B cell (primary cell): ENCODE data around the gene MAP3K13. TPM values are rescaled to one million over a fixed set of nuclear protein-coding genes. Genes with fewer than 3 reads are reported as not detected.

ENCODE experiments used
- ATAC-seq: fragments of 200-7000 bp; cut with Tn5 transposase; one replicate; pipeline ENCODE4 v1.10.0; 2021; ENCODE audit warnings: low read depth, mild to moderate bottlenecking, moderate number of reproducible peaks, moderate library complexity
- CTCF ChIA-PET: fragments of 350-600 bp; sonication (Branson Sonifier 250); formaldehyde crosslinking; loops from one replicate; lab custom pipeline; 2021; ENCODE audit warnings: antibody characterized with exemption, inconsistent platforms; lab: Charles Lee
- POLR2A ChIA-PET: fragments of 350-600 bp; sonication (Branson Sonifier 250); formaldehyde crosslinking; loops from one replicate; lab custom pipeline; 2021; ENCODE audit warnings: antibody characterized with exemption; lab: Charles Lee
- DNase-seq: peaks from one replicate; pipeline ENCODE4 v3.0.0; 2013
- H2AFZ ChIP-seq: 2 replicates; pipeline ENCODE4 v1.6.1; 2012; ENCODE audit warnings: mild to moderate bottlenecking, low read depth, low read length; ENCODE audit not compliant: insufficient read depth, poor library complexity, severe bottlenecking
- H3K27ac ChIP-seq, 2 donors: 1 replicate in 1 of 2; 2 replicates in 1 of 2; pipeline ENCODE4 v1.5.1; 2012 to 2013; ENCODE audit warnings: low read length in 2 of 2, mild to moderate bottlenecking in 2 of 2, moderate library complexity in 1 of 2
- H3K27me3 ChIP-seq, 4 experiments: fragments of 200-600 bp in 1 of 4; sonication (generic) in 1 of 4; replicated peaks in 1 of 4; 1 replicate in 2 of 4; 2 replicates in 2 of 4; pipeline versions ENCODE4 v1.6.1 to v1.7.0; 2013 to 2016; ENCODE audit warnings: low read length in 3 of 4, mild to moderate bottlenecking in 2 of 4, mixed read lengths in 1 of 4, moderate library complexity in 1 of 4; ENCODE audit not compliant: insufficient read depth in 4 of 4, control insufficient read depth in 3 of 4; ENCODE audit errors: control extremely low read depth in 1 of 4
- H3K36me3 ChIP-seq, 2 experiments: replicated peaks in 1 of 2; 1 replicate in 1 of 2; 2 replicates in 1 of 2; pipeline versions ENCODE4 v1.6.1 to v1.7.1; 2013; ENCODE audit warnings: low read length in 1 of 2; ENCODE audit not compliant: insufficient read depth in 2 of 2, control insufficient read depth in 1 of 2; ENCODE audit errors: control extremely low read depth in 1 of 2, extremely low read depth in 1 of 2
- H3K4me1 ChIP-seq, 2 donors: fragments of 200-600 bp in 1 of 2; sonication (generic) in 1 of 2; 1 replicate in 1 of 2; 2 replicates in 1 of 2; pipeline versions ENCODE4 v1.5.1 to v1.6.1; 2013 to 2017; ENCODE audit warnings: low read length in 2 of 2; ENCODE audit not compliant: control insufficient read depth in 2 of 2, insufficient read depth in 2 of 2
- H3K4me2 ChIP-seq: replicated peaks from 2 replicates; pipeline ENCODE3; 2012; ENCODE audit warnings: mild to moderate bottlenecking, low read depth, low read length; ENCODE audit not compliant: poor library complexity, severe bottlenecking
- H3K4me3 ChIP-seq, 5 experiments: fragments of 200-600 bp in 1 of 5; sonication (generic) in 1 of 5; 1 replicate in 3 of 5; 2 replicates in 2 of 5; pipeline versions ENCODE4 v1.5.1 to v1.7.0; 2011 to 2016; ENCODE audit warnings: low read length in 4 of 5, mild to moderate bottlenecking in 4 of 5, low read depth in 2 of 5, control low read depth in 1 of 5, moderate library complexity in 1 of 5; ENCODE audit not compliant: insufficient read depth in 1 of 5; ENCODE audit errors: control extremely low read depth in 1 of 5, extremely low read depth in 1 of 5
- H3K79me2 ChIP-seq: fragments of 200-600 bp; sonication (generic); one replicate; pipeline ENCODE4 v1.6.0; 2016; ENCODE audit warnings: low read length; ENCODE audit not compliant: control insufficient read depth, insufficient read depth
- H3K9ac ChIP-seq: fragments of 200-600 bp; sonication (generic); 2 replicates; pipeline ENCODE4 v1.6.1; 2017; ENCODE audit warnings: mild to moderate bottlenecking, low read length, moderate library complexity
- H3K9me3 ChIP-seq, 3 donors: one replicate each; pipeline versions ENCODE4 v1.6.1 to v1.7.1; 2013; ENCODE audit warnings: low read length in 2 of 3; ENCODE audit not compliant: control insufficient read depth in 2 of 3, insufficient read depth in 1 of 3; ENCODE audit errors: control extremely low read depth in 1 of 3
- H4K20me1 ChIP-seq: 2 replicates; pipeline ENCODE4 v1.6.0; 2012; ENCODE audit warnings: mild to moderate bottlenecking, low read length; ENCODE audit not compliant: insufficient read depth, control insufficient read depth, poor library complexity, severe bottlenecking
- H3K27ac Mint-ChIP-seq: one replicate; pipeline ENCODE4 v1.8.0; 2021; ENCODE audit warnings: mixed read lengths
- H3K27me3 Mint-ChIP-seq: one replicate; pipeline ENCODE4 v1.8.0; 2021; ENCODE audit warnings: mixed read lengths
- H3K4me1 Mint-ChIP-seq: one replicate; pipeline ENCODE4 v1.8.0; 2021; ENCODE audit warnings: mixed read lengths
- H3K4me3 Mint-ChIP-seq: one replicate; pipeline ENCODE4 v1.8.0; 2021; ENCODE audit warnings: mixed read lengths
- H3K9me3 Mint-ChIP-seq: one replicate; pipeline ENCODE4 v1.8.0; 2022; ENCODE audit warnings: mixed read lengths; ENCODE audit not compliant: insufficient read depth
- EZH2 ChIP-seq: IDR thresholded peaks from 2 replicates; pipeline ENCODE4 v1.6.1; 2012; ENCODE audit warnings: borderline replicate concordance, low read depth, mild to moderate bottlenecking, moderate library complexity, low read length; ENCODE audit not compliant: insufficient read depth, poor library complexity, severe bottlenecking
- WGBS: methylation state at CpG from one replicate; pipeline ENCODE4 v1.1.5; 2013; ENCODE audit warnings: missing lambda C conversion rate; ENCODE audit not compliant: insufficient coverage; 5-methylcytosine and 5-hydroxymethylcytosine counted together
- intact Hi-C: fragments of 100-400 bp; cut with micrococcal nuclease; formaldehyde crosslinking; loops from one replicate; pipeline ENCODE4 v1.10.0; 2022
- polyA plus RNA-seq: library from polyadenylated mRNA; depleted of rRNA; stranded (reverse); fragments of >200 nt; gene quantifications from 2 replicates; pipeline ENCODE4 v1.2.3, GENCODE V29; 2012
- total RNA-seq, 2 donors: library from RNA; stranded (reverse); fragments of 120-200 nt in 1 of 2; gene quantifications; 1 replicate in 1 of 2; 2 replicates in 1 of 2; pipeline versions ENCODE4 v1.2.3 to v1.2.4, GENCODE V29; 2013 to 2022
- TF ChIP-seq, protein P1 (sequence below): fragments of 200-600 bp; IDR thresholded peaks from one replicate; pipeline ENCODE4 v1.8.0; 2022; ENCODE audit warnings: antibody characterized with exemption, mild to moderate bottlenecking

MAP3K13 gene
- total and polyA plus RNA-seq, 2 donors (not counting 1 experiment from before 2014, with no cell fraction given): 5.7 to 9.2 TPM

DNA sequence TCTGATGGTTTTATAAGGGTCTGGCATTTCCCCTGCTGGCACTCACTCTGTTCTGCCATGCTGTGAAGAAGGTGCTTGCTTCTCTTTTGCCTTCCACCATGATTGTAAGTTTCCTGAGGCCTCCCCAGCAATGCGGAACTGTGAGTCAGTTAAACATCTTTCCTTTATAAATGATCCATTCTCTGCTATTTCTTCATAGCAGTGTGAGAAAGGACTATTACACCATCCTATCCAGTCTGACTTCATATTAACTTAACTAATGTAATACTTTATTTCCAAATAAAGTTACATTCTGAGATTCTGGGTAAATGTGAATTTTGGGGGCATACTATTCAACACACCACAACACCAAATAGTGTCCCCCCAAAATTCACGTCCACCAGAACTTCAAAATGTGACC is 22.2 kb upstream of the MAP3K13 start:
- DNase-seq (no peak), ATAC-seq (no peak)
- H4K20me1 ChIP-seq: no peaks in the 10 kb centered on the region
- no peaks in the 10 kb centered on the region for H3K36me3 ChIP-seq
- no peak overlapping the region for H3K27ac Mint-ChIP-seq
- ChIA-PET CTCF (no interaction called here), POLR2A (no interaction called here)
- no peak overlapping the region for H2AFZ ChIP-seq
- no peak overlapping the region for H3K27ac ChIP-seq
- no peak overlapping the region for H3K9ac ChIP-seq
- no peak overlapping the region for H3K4me3 Mint-ChIP-seq
- H3K4me1 ChIP-seq: peaks cover 6 to 7% of the 10 kb centered on the region in 2 donors
- no peaks in the 10 kb centered on the region for H3K27me3 ChIP-seq
- H3K4me3 ChIP-seq: no peak overlapping the region
- no peak overlapping the region for H3K4me2 ChIP-seq
- no CpG with 5 or more reads among the region's 2 CpGs for WGBS
- peaks cover 7% of the 10 kb centered on the region for H3K4me1 Mint-ChIP-seq
- TF ChIP-seq, protein P1, sequence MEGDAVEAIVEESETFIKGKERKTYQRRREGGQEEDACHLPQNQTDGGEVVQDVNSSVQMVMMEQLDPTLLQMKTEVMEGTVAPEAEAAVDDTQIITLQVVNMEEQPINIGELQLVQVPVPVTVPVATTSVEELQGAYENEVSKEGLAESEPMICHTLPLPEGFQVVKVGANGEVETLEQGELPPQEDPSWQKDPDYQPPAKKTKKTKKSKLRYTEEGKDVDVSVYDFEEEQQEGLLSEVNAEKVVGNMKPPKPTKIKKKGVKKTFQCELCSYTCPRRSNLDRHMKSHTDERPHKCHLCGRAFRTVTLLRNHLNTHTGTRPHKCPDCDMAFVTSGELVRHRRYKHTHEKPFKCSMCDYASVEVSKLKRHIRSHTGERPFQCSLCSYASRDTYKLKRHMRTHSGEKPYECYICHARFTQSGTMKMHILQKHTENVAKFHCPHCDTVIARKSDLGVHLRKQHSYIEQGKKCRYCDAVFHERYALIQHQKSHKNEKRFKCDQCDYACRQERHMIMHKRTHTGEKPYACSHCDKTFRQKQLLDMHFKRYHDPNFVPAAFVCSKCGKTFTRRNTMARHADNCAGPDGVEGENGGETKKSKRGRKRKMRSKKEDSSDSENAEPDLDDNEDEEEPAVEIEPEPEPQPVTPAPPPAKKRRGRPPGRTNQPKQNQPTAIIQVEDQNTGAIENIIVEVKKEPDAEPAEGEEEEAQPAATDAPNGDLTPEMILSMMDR: no peak
- no peaks in the 10 kb centered on the region for H3K9me3 Mint-ChIP-seq
- H3K79me2 ChIP-seq: no peaks in the 10 kb centered on the region
- no peaks in the 10 kb centered on the region for H3K9me3 ChIP-seq
- H3K27me3 Mint-ChIP-seq: no peaks in the 10 kb centered on the region
- intact Hi-C loops: no loop called here

DNA sequence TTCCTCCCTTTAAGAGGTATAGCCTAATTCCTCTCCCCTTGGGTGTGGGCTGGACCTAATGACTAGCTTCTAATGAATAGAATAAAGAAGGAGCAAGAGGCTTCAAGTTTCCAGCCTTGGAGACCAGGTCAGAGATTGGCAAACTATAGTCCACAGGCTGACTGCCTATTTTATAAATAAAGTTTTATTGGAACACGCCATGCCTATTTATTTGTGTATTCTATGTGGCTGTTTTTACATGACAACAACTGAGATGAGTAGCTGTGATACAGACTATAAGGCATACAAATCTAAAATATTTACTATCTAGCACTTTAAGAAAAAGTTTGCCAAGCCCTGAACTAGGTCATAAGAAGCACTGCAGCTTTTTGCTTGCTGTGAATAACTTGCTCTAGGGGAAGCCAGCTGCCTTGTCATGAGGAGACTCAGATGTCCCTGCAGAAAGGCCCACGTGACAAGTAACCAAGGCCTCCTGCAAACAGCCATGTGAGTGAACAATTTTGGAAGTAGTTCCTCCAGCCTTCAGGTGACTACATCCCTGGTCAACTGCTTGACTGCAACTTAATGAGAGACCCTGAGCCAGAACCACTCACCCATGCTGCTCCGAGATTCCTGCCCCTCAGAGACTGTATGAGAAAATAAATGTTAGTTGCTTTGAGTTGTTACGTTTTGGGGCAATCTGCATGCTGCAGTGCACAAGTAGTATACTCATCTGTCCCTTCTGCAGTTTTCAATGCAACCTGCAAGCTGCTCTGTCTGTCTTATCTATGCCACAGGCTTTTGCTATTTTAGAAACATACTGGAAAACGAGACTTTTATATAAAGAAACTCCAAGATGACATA is 21.1 kb upstream of the MAP3K13 start:
- CTCF ChIA-PET: no interaction called here
- POLR2A ChIA-PET: no interaction called here
- no peak for DNase-seq
- Histone ChIP-seq H3K9ac (no peak overlapping the region), H3K27me3 (no peaks in the 10 kb centered on the region), H2AFZ (no peak overlapping the region), H3K36me3 (no peaks in the 10 kb centered on the region), H3K9me3 (no peaks in the 10 kb centered on the region), H4K20me1 (no peaks in the 10 kb centered on the region), H3K4me1 (peaks cover 6 to 7% of the 10 kb centered on the region in 2 donors), H3K4me2 (no peak overlapping the region), H3K79me2 (no peaks in the 10 kb centered on the region), H3K4me3 (no peak overlapping the region), H3K27ac (no peak overlapping the region)
- H3K27ac Mint-ChIP-seq: no peak overlapping the region
- no peaks in the 10 kb centered on the region for H3K27me3 Mint-ChIP-seq
- ATAC-seq: no peak
- H3K4me3 Mint-ChIP-seq: no peak overlapping the region
- intact Hi-C loops: no loop called here
- TF ChIP-seq, protein P1: no peak
- no peak for TF ChIP-seq EZH2
- 79% methylated on average over 2 of the region's 5 CpGs for WGBS
- H3K4me1 Mint-ChIP-seq: peaks cover 7% of the 10 kb centered on the region
- H3K9me3 Mint-ChIP-seq: no peaks in the 10 kb centered on the region
